ENCODE data around the gene DSE.
A peak's percentile ranks its signal among the peaks of the same experiment; 100 is the strongest.

DSE gene

GRCh38 chr6:116409756-116410155, 39.0 kb downstream of the DSE start:
- peaks cover 40% of the 10 kb centered on the region for H3K36me3 Mint-ChIP-seq (ENCODE audit: low read depth)
- no peak for TF ChIP-seq CTCF (IDR thresholded peaks at IDR 0.05)
- H3K27me3 Mint-ChIP-seq (ENCODE audit: low read depth, poor library complexity) = no peaks in the 10 kb centered on the region
- no peak overlapping the region for H3K4me3 Mint-ChIP-seq
- H3K9me3 Mint-ChIP-seq = no peaks in the 10 kb centered on the region
- peaks cover 83% of the 10 kb centered on the region for H3K4me1 Mint-ChIP-seq
- DNase-seq = no peak
- H3K27ac Mint-ChIP-seq = peak overlapping the region; percentile 58

- no peak for DNase-seq
- Mint-ChIP-seq H3K9me3 (no peaks in the 10 kb centered on the region), H3K4me1 (peaks cover 83% of the 10 kb centered on the region), H3K27me3 (ENCODE audit: low read depth, poor library complexity) (no peaks in the 10 kb centered on the region), H3K36me3 (ENCODE audit: low read depth) (peaks cover 47% of the 10 kb centered on the region), H3K4me3 (no peak overlapping the region), H3K27ac (peak overlapping the region; percentile 80)
- TF ChIP-seq CTCF (IDR thresholded peaks at IDR 0.05) = no peak
Measured at GRCh38 chr6:116411284-116411623, 40.5 kb downstream of the DSE start.

GRCh38 chr6:116412270-116412669, 41.5 kb downstream of the DSE start:
- peak; percentile 9 for DNase-seq
- peak overlapping the region; percentile 92 for H3K27ac Mint-ChIP-seq

GRCh38 chr6:116413357-116413756, 42.6 kb downstream of the DSE start:
- TF ChIP-seq CTCF (IDR thresholded peaks at IDR 0.05) = no peak
- Mint-ChIP-seq H3K27ac (peak overlapping the region; percentile 52), H3K27me3 (ENCODE audit: low read depth, poor library complexity) (no peaks in the 10 kb centered on the region), H3K36me3 (ENCODE audit: low read depth) (peaks cover 29% of the 10 kb centered on the region), H3K4me1 (peaks cover 68% of the 10 kb centered on the region), H3K4me3 (no peak overlapping the region), H3K9me3 (no peaks in the 10 kb centered on the region)
- no peak for DNase-seq

More at GRCh38 chr6:116412270-116412669, 41.5 kb downstream of the DSE start:
- Mint-ChIP-seq H3K36me3 (ENCODE audit: low read depth) (peaks cover 38% of the 10 kb centered on the region), H3K4me1 (peaks cover 74% of the 10 kb centered on the region), H3K4me3 (no peak overlapping the region), H3K27me3 (ENCODE audit: low read depth, poor library complexity) (no peaks in the 10 kb centered on the region), H3K9me3 (no peaks in the 10 kb centered on the region)
- no peak for TF ChIP-seq CTCF (IDR thresholded peaks at IDR 0.05)

- no peaks in the 10 kb centered on the region for H3K27me3 Mint-ChIP-seq (ENCODE audit: low read depth, poor library complexity)
- DNase-seq = no peak
- H3K9me3 Mint-ChIP-seq = no peaks in the 10 kb centered on the region
- peak overlapping the region; percentile 69 for H3K27ac Mint-ChIP-seq
- peaks cover 26% of the 10 kb centered on the region for H3K36me3 Mint-ChIP-seq (ENCODE audit: low read depth)
- TF ChIP-seq CTCF (IDR thresholded peaks at IDR 0.05) = no peak
- peaks cover 36% of the 10 kb centered on the region for H3K4me1 Mint-ChIP-seq
- H3K4me3 Mint-ChIP-seq = no peak overlapping the region
Measured at GRCh38 chr6:116417661-116418060, 46.9 kb downstream of the DSE start.

GRCh38 chr6:116419069-116419786, 48.5 kb downstream of the DSE start:
- no peak for DNase-seq
- H3K27ac Mint-ChIP-seq = no peak overlapping the region
- no peak overlapping the region for H3K4me3 Mint-ChIP-seq
- peaks cover 23% of the 10 kb centered on the region for H3K4me1 Mint-ChIP-seq
- H3K9me3 Mint-ChIP-seq = no peaks in the 10 kb centered on the region
- TF ChIP-seq CTCF (IDR thresholded peaks at IDR 0.05) = no peak
- no peaks in the 10 kb centered on the region for H3K27me3 Mint-ChIP-seq (ENCODE audit: low read depth, poor library complexity)
- H3K36me3 Mint-ChIP-seq (ENCODE audit: low read depth) = peaks cover 21% of the 10 kb centered on the region
